GM18519 (cell line): ENCODE measurements around the gene HPCAL1.

Experiments
- ATAC-seq: cut with Tn5 transposase; IDR thresholded peaks from one replicate; pipeline ENCODE4 v1.9.1; 2021; ENCODE audit warnings: mild to moderate bottlenecking, moderate library complexity; ENCODE audit not compliant: unreplicated experiment, low FRiP score

HPCAL1 gene

DNA sequence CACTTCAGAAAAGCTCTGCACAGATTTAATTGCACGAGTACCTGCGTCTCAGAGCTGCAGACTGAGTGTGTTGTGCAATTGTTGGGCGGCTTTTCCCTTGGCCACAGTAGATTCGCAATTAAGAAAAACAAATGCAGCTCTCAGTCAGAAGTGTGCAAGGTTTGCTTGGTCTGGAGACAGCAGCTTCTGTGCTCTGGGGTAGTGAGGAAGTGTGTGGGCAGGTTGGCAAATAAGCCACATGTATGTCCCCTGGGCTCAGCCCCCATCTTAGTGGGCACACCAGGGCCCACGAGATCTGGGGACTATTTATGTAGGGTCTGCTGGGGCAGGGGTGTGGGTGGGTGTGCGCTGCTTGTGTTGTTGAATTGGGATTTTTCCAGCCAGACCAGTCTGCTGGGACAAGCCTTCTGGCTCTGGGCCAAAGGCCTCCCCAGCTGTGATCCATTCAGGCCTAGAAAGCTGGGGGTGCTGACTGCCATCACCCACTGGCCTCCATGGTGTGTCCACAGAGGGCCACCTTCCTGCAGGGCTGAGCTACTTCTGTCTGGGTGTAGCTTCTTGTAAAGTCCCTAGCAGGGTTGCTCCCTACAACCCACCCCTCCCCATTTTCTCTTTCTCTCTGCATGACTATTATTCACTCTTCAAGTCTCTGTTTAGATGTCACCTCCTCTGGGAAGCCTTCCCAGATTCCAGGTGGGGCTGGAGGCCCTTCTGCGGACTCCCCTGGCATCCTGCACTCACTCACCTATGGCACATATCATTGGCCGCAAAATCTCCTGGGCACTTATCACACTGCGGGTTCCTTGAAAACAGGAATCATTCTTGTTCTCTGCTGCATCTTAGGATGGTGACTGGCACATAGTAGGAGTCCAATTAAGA is 77.6 kb downstream of the HPCAL1 start:
- ATAC-seq = no peak

DNA sequence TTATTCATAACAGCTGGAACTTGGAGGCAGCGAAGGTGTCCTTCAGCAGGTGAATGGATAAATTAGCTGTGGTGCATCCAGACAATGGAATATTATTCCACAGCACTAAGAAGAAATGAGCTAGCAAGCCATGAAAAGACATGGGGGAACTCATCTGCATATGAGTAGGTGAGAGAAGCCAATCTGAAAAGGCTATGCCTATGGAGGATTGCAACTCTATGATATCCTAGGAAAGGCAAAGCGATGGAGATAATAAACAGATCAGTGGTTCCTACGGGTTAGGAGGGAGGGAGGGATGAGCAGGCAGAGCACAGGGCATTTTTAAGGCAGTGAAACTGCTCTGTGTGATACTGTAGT is 79.3 kb downstream of the HPCAL1 start:
- ATAC-seq = no peak

DNA sequence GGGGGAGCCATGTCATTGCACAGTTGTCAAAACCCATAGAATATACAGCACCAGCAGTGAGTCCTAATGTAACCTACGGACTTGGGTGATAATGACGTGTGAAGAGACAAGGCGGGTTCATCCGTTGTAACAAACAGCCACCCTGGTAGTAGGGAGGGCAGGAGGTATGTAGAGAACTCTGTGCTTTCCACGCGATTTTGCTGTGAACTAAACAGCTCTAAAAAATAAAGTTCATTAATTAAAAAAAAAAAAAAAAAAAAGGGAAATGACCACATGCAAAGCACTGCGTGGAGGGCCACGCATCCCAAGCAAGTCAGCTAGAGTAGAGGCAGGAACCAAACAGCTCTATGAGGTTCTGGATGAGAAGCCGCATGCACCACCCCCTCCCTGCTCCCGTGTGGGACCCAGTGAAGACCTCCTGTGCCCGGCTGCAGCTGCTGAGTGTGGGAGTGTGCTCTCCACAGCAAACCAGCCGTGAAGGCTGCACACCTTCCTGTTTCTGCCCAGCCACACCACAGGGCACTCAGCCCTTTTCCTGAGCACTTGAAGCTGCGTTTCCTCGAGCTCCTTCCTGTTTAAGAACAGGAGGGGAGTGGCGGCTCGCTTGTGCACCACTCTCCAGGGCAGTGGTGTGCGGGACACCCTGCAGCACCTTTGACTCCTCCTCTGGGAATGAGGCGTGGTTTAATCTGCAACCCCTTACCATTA is 79.8 kb downstream of the HPCAL1 start:
- ATAC-seq = no peak

DNA sequence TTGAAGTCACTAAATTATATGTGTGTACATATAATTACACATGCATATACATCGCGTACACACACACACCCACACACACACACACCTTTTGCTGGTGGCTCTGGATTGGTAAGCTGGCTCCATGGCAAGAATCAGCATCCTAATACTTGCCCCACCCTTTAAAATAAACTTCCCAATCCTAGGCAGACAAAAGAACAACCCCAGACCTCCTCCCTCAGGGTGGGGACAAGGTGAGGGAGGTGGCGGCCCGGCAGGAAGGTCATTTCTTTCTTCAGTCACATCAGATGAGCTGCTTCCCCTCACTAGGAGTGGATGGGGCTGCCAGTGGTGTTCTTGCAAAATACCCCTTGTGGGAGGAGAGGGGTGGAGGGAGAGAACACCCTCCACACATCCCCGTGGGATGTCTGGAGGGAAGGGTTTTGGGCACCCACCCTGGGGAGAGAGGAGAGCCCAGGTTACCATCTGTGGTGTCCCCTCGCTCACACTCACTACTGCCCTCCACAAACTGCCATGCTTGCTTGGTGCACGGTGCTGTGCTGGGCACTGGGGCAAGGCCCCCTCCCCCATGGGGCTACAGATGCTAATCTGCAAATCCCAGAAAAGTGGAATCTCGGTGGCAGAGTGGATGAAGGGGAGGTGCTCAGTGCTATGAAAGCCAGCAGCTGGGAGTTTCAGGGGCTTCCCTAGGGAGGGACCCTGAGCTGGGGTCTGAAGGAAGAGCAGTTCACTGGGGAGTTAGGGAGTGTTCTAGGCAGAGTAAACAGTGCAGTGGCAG is 81.4 kb downstream of the HPCAL1 start:
- no peak for ATAC-seq

DNA sequence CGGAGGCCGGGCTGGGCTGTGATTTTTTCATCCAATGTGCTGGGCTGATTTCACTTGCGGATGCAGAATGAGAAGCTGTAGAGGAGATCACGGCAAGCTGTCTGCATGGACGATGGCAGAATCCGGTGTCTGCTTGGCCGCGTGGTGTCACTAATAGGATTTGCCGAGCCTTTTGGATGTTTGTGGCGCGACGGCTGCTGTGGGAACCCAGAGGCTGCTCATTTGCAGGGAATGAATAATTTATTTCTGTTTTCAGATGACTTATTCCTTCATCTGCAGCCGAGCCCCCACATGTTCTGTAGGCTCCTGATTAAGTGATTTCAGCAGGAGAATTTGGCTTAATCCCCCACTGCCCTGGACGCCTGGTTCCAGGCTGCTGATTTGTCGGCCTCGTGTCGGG is 82.8 kb downstream of the HPCAL1 start:
- ATAC-seq = no peak

DNA sequence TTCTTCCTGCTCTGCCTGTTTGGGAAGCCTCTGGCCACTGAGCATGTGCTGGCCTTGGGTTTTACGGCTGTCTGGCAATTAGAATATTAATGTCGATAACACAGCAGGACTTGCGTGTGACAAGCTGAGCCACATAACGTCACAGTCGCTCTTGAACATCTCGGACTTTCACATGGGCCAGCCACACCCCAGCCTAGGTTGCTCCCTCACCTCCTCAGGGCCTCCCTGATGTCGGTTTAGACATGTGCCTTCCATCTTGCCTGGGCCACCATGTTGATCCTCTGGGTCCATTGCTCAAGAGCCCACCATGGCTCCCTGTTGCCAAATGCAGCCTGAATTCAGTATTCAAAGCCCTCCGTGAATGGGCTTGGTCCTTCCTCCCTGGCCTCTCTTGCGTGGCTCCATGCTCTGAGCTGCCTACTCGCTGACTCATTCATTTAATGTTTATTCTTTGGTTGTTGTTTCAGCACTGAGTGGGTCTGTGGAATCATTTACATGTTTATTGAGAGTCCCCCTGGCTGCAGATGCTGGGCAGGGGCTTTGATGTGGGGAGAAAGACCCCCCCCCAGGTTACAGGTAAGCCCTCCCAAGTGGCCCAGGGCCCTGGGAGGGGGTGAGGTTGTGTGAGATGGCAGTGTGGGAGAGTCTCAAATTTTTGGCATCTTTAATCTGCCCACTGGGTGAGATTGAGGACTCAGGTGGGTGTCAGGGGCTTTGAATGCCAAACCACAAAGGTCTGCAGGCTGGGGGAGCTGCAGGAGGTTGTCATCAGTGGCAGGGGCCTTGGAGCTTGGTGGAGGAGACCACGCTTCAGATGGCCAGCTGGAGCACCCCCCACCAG is 83.4 kb downstream of the HPCAL1 start:
- no peak for ATAC-seq

DNA sequence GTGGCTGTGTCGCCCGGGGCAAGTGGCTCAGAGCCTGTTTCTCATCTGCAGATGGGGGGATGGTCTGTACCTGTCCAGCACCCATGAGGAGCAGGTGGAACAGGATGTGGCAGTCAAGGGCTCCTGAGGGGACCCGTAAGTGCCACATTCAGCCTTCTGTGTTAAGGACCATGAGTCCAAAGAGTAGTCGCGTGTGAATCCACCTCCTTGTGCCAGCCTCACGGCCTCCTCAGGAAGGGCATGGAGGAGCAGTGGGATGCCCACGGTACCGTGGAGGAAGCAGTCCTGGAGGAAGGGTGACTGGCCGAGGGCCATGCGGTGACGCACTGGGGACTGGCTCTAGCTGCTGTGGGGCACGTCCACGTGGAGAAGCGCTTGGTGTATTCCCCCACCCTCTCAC is 84.3 kb downstream of the HPCAL1 start:
- no peak for ATAC-seq

DNA sequence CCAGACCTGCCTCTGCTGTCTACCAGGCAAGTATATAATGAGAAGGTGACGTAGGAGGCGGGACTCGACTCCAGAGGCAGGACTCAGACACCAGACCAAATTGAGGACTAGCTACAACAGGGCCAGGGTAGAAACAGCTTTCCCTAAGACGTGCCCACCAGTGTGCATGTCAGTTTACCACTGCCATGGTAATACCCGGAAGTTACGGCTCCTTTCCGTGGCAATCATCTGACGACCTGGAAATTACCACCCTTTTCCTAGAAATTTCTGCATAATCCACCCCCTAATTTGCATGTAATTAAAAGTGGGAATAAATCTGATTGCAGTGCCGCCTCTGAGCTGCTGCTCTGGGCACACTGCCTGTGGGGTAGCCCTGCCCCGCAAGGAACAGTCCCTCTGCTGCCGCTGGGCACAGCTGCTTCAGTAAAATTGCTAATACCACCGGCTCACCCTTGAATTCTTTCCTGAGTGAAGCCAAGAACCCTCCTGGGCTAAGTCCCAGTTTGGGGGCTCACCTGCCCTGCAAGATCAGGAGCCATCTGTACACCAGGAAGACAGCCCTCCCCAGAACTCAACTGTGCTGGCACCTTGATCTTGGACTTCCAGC is 86.4 kb downstream of the HPCAL1 start:
- ATAC-seq = no peak

DNA sequence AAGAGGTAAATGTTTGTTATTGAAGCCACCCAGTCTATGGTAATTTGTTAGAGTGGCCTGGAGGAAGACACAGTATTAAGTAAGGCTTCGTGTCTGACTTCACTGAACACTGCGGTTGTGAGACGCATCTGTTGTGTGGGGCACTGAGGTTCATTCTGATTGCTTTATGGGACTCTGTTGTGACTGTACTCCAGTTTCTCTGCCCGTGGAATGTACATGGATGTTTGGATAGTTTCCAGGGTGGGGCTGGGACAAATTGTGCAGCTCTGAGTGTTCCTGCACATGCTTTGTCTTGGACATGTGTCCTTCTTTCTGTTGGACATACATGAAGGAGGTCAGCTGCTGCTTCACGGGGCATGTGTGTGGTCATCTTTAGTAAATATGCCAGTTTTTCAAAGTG is 86.9 kb downstream of the HPCAL1 start:
- ATAC-seq = no peak

DNA sequence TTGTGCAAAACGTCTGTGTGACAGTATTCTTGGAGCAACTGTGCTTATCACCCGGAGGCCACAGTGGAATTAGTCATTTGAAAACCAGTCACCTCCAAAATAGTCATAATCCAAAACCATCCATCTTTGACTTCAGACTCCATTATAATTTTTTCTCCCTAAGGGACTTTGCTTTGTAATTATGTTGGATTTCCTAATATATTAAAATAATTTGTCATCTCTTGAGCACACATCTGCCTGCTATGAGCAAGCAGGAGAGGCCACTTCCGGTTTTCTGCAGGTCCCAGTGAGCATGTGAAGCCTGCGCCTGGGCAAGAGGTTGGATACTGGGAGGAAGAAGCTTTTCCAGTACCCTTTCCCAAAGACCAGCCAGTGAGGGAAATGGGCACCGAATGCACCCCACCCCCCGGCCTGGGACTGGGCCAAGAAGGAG is 87.7 kb downstream of the HPCAL1 start:
- ATAC-seq = no peak

DNA sequence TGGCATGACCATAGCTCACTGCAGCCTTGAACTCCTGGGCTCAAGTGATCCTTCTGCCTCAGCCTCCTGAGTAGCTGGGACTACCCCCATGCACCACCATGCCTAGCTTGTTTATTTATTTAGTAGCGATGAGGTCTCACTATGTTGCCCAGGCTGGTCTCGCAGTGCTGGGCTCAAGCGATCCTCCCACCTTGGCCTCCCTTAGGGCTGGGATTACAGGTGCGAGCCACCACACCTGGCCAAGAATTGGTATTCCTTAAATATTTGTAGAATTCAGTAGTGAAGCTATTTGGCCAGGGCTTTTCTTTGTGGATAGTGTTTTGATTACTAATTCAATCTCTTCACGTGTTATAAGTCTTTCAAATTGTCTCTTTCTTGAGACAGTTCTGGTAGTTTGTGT is 89.4 kb downstream of the HPCAL1 start:
- ATAC-seq = no peak

DNA sequence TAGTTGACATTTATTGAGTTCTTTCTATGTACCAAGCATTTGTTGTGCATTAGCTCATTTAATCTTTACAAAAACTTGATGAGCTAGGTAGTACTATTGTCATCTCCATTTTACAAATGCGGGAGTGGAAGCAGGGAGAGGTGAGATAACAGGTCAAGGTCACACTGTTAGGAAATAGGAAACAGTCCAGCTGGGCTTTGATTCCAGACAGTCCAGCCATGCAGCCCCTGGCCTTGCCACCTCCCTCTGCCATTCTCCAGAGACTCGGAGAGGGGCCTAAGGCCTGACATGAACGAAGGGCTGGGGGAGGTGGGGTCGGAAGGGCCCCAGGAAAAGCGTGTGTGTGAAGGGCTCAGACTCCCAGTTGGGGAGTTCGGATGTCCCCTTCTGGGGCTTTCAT is 89.8 kb downstream of the HPCAL1 start:
- ATAC-seq = no peak

DNA sequence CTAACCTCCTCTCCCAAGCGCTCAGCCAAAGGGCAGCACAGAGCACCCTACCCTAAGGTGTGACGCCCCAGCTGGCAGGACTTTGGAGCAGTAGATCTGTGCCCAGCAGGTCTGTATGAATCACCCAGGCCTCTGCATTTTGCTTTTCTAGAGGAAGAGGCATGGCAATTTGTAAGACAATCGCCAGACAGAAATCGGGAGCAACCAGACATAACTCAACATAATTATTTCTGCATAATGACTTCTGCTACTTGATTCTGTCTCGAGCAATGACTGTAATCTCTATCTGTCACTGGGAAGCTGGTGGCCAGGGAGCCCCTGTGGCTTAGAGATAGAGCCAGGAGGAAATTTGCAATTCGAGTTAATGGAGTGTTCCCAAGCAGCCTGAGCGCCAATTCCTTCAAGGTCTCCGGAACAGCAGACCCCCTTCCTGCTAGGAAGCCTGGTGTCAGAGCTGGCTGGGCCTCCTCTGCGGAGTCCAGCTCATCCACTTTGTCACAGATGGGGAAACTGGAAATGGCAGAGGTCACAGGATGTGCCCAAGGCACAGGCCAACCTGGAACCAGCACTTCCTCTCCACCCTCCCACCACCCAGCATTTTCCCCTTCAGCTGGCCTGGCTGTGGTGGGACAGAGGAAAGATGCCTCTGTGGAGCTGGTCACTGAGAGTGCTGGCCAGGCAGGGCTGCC is 90.4 kb downstream of the HPCAL1 start:
- ATAC-seq = no peak

DNA sequence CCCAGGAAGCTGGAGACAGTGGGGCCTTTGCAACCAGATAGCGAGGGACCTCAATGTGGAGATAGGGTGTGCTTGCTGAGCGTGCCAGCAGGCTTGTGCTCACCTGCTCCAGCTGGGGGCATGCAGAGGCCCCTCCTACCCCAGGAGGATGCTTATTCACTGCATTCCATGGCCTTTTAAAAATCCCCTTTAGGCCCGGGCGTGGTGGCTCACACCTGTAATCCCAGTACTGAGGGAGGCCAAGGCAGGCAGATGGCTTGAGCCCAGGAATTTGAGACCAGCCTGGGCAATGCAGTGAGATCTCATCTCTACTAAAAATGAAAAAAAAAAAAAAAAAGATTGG is 90.9 kb downstream of the HPCAL1 start:
- no peak for ATAC-seq

DNA sequence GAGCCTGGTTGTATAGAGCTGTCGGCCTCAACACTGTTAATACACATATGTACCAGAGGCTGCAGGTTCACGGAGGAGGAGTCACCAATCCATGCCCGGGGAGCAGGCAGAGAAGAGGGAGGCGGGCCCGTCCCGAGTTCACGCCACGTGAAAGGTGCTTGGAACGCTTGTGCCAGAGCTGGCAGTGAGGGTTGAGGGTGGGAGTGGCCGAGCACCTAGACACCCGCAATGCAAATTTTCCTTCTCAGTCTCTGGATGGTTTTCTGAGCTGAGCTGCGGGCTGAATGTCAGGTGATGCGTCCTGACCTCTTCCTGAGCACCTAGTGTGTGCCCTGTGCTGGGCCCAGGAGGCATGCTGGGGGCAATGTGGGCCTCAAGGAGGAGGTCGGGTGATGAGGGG is 93.2 kb downstream of the HPCAL1 start:
- ATAC-seq = no peak

DNA sequence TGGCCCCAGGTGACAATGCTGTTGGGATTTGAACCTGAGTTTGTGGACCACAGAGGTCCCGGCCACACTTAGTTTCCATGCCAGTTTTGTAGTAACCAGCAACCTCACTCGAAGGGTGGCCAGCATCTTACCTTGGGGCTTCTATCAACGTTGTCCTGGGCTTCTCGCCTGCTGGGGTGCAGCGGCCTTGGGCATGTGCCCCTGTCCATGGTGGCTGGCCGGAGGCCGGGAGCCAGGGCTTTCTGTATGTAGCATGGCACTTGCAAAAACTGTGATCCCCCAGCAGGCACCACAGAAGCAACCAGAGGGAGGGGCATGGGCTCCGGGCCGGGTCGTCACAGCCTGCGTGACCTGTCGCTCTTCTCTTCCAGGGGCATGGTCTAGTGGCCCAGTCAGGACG is 93.8 kb downstream of the HPCAL1 start:
- no peak for ATAC-seq

DNA sequence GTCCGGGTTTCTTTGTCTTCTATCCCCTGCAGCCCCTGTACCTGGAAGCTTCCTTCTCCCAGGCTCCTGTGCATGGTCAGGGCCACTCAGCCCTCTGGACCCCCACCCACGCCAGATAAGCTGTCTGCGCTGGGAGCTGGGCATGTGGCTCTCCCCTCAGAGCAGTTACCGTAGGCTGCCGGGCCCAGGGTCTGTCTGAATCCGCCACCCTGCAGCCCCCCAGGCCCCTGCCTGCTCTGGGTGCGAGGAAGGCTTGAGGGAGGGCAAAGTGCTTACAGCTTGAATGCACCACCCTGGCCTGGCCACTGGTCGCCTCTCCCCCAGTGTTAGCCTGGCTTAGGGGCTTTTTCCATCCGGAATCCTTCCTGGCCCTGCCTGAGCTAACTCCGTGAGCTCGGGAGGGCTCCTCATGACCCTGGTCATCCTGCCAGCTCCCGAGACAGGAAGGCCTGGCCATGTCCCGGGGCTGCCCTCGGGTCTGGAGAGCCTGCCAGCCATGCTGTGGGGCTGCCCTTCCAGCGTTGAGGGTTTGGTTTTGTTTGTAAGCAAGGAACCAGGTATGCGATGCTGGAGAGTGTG is 94.7 kb downstream of the HPCAL1 start:
- no peak for ATAC-seq

DNA sequence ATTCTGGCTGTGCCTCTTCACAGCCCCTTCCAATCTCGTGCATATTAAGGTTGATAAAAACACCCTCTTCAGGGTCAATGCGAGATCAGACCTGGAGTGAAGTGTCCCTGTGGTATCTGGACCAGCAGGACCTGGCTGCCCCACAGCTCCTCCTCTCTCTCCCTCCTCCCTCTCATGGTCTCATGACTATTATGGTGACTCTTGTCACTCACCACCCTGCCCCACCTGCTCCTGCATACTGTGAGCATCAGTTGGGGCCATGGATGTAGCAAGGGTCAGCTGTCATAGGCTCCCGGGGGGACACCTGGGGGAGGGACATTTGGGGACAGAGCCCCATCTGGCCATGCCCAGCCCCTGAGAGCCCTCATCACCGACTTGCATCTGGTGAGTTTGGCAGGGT is 95.2 kb downstream of the HPCAL1 start:
- ATAC-seq = no peak

DNA sequence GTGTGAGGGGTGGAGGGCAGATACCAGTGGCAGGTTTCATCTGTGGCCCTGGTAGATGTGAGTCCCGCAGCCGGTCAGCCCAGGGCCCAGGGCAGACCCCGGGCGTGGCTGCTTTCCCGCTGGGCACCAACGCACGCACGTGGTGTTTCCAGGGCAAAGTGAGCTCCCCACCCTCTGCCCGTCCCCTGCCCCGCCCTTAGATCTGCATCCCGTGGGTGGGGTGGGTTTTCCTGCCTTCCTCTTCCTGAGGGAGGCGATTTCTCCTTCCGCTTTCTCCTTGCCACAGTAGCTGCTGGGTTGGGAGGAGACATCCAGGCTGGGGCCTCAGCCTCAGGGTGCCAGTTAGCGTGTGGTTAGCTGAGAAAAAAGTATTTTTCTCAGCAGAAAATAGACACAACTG is 95.8 kb downstream of the HPCAL1 start:
- no peak for ATAC-seq
